GM19035 (cell line): ENCODE data around the gene ANXA11.
"Not testable (repeated sequence)": the region's sequence is repeated elsewhere in the genome, so short reads cannot be mapped to it uniquely, and the experiment has no call there.

Source experiments
- ATAC-seq: cut with Tn5 transposase; IDR thresholded peaks from one replicate; pipeline ENCODE4 v1.9.1; 2021; ENCODE audit not compliant: unreplicated experiment

The ANXA11 gene

GRCh38 chr10:80210259-80210658, 4.9 kb upstream of the ANXA11 start:
- no peak for ATAC-seq

GRCh38 chr10:80207768-80208370, 2.5 kb upstream of the ANXA11 start:
- no peak for ATAC-seq

GRCh38 chr10:80206277-80206655, 929 bp upstream of the ANXA11 start:
- no peak for ATAC-seq

- ATAC-seq: peak; percentile 42
Observed at GRCh38 chr10:80204677-80205476, 460 bp downstream of the ANXA11 start.

GRCh38 chr10:80203835-80204676, 1.3 kb downstream of the ANXA11 start:
- ATAC-seq: no peak

GRCh38 chr10:80202934-80203834, 2.2 kb downstream of the ANXA11 start:
- peak; percentile 58 for ATAC-seq

- ATAC-seq: not testable (repeated sequence)
Observed at GRCh38 chr10:80202530-80202929, 2.8 kb downstream of the ANXA11 start.

- no peak for ATAC-seq
Observed at GRCh38 chr10:80201608-80202141, 3.7 kb downstream of the ANXA11 start.

GRCh38 chr10:80200687-80201086, 4.7 kb downstream of the ANXA11 start:
- ATAC-seq: no peak

GRCh38 chr10:80200259-80200658, 5.1 kb downstream of the ANXA11 start:
- no peak for ATAC-seq

- ATAC-seq: no peak
Observed at GRCh38 chr10:80199828-80200227, 5.5 kb downstream of the ANXA11 start.

- no peak for ATAC-seq
Observed at GRCh38 chr10:80197972-80198916, 7.1 kb downstream of the ANXA11 start.

GRCh38 chr10:80196950-80197315, 8.4 kb downstream of the ANXA11 start:
- no peak for ATAC-seq

- ATAC-seq: peak; percentile 80
Observed at GRCh38 chr10:80196270-80196949, 8.9 kb downstream of the ANXA11 start.

GRCh38 chr10:80195046-80195574, 10.2 kb downstream of the ANXA11 start:
- ATAC-seq: no peak

GRCh38 chr10:80194373-80195045, 10.8 kb downstream of the ANXA11 start:
- ATAC-seq: no peak

- no peak for ATAC-seq
Observed at GRCh38 chr10:80192553-80192952, 12.8 kb downstream of the ANXA11 start.
